ENCODE data around the gene ANKRD22.

The ANKRD22 gene

GRCh38 chr10:88783724-88784123 is 67.9 kb downstream of the ANKRD22 start:
- Histone ChIP-seq H3K9me3 (ENCODE audit: control insufficient read depth, insufficient read depth, low read length) (no peaks in the 10 kb centered on the region), H3K9ac (ENCODE audit: low read depth, low read length) (no peak overlapping the region), H3K4me1 (ENCODE audit: insufficient read depth, low read length) (no peaks in the 10 kb centered on the region), H3K36me3 (ENCODE audit: insufficient read depth, low read length) (no peaks in the 10 kb centered on the region)

DNA sequence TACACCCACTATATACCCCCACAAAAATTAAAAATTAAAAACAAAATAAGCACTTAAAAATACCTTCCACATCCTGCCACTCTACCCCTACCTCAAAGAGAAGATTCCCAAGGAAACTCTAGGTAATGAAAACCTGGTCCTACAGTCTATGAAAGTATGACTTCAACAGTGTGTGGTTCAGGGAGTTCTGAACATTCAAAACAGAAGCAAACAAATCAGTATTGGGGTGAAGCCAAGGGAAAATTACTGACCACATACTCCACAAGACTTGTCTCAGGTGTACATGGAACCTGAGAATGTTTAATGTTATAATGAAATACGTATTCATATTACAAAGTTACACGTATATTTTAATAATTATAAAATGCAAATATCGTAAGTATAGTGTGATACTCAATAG is 69.4 kb downstream of the ANKRD22 start:
- H3K9me3 ChIP-seq (ENCODE audit: control insufficient read depth, insufficient read depth, low read length): no peaks in the 10 kb centered on the region
- H3K36me3 ChIP-seq (ENCODE audit: insufficient read depth, low read length): no peaks in the 10 kb centered on the region
- no peaks in the 10 kb centered on the region for H3K4me1 ChIP-seq (ENCODE audit: insufficient read depth, low read length)
- H3K9ac ChIP-seq (ENCODE audit: low read depth, low read length): no peak overlapping the region

GRCh38 chr10:88781206-88781605 is 70.4 kb downstream of the ANKRD22 start:
- Histone ChIP-seq H3K9me3 (ENCODE audit: control insufficient read depth, insufficient read depth, low read length) (no peaks in the 10 kb centered on the region), H3K4me1 (ENCODE audit: insufficient read depth, low read length) (no peaks in the 10 kb centered on the region), H3K9ac (ENCODE audit: low read depth, low read length) (no peak overlapping the region), H3K36me3 (ENCODE audit: insufficient read depth, low read length) (no peaks in the 10 kb centered on the region)
